Ecto neural progenitor cell (in vitro differentiated cells): ENCODE measurements around the gene APOB.

Experiments
- DNase-seq: peaks from one replicate; pipeline ENCODE4 v3.0.0-alpha.2; 2018; ENCODE audit warnings: low spot score

APOB gene

GRCh38 chr2:20977520-20978180 is 66.2 kb downstream of the APOB start:
- no peak for DNase-seq

DNA sequence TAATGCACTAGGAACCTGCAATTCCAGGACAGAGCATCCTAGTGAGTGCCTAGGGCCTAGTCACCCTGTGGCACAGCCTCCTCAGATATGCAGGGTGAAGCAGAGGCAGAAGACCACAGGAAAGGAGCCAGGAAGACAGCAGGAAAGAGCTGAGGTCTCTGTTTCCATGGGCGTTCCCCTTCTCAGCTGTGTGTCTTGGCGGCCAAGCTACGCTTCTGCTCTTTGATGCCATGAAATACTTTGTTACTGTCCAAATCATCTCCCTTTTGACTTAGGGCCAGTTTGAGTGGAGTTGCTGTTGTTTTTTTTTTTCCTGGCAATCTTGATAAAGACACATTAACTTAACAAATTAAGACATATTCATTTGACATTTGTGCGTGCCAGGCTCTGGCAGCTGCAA is 67.3 kb downstream of the APOB start:
- no peak for DNase-seq

DNA sequence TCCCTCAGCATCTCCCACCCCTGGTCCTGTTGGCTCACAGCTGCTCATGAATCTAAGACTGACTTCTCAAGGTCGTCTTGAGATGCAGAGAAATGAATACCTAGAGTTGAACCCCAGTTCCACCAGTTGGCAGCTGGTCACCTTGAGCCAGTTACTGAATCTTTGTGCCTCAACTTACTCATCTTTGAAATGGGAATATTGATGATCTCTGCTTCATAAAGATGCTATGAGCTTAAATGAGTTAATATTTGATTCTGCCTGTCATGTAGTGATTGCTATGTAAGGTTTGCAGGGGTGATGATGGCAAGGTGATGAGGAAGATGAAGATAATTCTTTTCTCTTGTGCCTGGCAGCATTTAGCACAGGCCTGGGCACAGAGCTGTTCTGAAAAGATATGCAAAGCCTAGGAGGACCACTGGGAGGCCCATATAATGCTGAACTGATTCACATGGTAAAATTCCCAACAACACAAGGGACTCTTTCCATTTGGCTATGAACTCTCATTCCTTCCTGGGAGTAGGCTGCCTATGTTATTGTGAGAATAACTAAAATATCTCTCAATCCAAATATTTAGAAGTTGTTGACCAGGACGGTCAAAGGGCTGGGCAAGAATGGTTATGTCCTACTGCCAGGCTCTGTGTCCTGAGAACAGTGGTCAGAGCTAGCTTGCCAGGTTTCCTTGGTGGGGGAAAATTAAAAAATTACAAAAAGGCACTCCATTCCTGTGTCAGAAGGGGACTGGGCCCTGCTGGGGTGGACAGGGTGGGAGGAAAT is 70.9 kb downstream of the APOB start:
- no peak for DNase-seq

DNA sequence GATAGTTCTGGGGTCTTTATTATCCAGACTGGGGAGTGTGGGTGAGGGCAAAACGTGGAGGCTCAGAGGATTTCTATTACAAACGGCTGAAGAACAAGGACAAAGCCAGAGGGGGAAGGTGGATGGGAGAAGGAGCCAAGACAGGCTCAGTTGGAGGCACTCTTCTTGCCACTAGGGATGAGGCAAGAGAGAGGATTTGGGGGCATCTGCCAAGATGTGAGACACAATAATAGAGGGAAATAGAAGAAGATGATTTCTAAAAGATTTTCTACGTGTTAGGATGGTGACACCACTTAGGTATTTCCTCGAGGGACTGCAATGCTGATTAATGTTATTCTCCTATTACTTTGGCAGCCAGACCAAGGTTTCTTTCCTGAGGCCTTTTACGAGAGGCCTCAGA is 71.8 kb downstream of the APOB start:
- no peak for DNase-seq

DNA sequence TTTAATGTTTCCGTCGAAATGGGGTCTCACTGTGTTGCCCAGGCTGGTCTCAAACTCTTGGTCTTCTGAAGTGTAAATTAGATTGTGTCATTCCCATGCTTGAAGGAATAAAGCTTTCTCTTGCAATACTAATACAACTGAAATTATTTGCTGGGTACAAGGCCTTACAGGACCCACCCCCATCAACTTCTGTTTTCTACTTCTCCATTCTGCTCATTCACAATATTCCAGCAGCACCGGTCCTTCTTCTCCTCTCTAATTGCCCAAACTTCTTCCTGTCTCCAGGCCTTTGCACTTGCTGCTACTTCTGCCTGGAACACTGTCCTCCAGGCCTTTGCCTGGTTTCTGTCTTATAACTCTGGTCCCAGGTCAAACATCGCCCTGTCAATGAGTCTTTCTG is 73.8 kb downstream of the APOB start:
- no peak for DNase-seq

DNA sequence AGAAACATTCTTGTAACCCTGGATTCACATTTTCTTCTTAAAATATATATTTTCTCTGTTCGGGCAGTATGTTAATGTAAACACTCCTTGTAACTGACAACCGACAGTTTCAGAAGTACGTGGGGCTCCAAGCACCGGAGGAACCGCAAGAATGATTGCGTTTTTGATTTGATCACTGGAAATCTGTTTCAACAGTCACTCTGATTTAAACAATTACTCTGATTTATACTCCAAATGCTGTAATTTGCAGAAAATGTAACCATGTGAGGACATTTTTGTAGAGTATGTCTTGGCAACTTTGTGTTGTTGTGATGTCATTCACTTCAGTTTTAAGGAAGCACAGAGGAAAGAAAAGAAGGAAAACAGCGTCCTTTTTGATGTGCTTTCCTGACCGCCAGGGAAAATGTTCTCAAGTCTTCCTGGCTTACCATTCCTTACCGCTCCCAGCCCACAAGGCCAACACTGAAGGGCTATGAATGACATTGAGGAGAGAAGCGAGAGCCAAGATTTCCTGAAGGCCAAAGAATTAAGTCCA is 77.7 kb downstream of the APOB start:
- no peak for DNase-seq

GRCh38 chr2:20965221-20965620 is 78.7 kb downstream of the APOB start:
- DNase-seq, result no peak

- no peak for DNase-seq
Observed at GRCh38 chr2:20963867-20964266, 80.0 kb downstream of the APOB start.

GRCh38 chr2:20962939-20963557 is 80.8 kb downstream of the APOB start:
- peak; percentile 82 for DNase-seq

- DNase-seq, result no peak
Observed at GRCh38 chr2:20961858-20962257, 82.0 kb downstream of the APOB start.

DNA sequence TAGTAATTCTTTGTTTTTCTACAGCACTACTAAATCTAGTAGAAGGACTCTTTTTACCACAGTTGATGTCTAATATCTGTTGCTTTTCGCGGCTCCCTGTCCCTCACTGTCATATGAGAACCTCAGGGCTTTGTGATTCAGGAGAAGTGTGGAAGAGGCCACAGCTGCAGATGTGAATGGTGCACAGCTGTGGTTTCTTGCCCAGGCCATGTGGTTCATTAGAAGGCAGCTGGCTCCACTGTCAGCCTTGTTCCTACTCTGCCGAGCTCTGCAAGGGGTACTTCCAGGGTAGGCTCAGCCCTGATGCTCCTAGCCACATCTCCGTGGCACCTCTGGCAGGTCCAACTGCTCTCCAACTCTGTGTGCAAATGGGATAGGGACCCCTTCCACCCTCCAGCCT is 83.9 kb downstream of the APOB start:
- no peak for DNase-seq

- no peak for DNase-seq
Observed at GRCh38 chr2:20959252-20959651, 84.6 kb downstream of the APOB start.

- no peak for DNase-seq
Observed at GRCh38 chr2:20957788-20958525, 85.9 kb downstream of the APOB start.

- DNase-seq, result no peak
Observed at GRCh38 chr2:20955277-20956026, 88.4 kb downstream of the APOB start.

- no peak for DNase-seq
Observed at GRCh38 chr2:20953146-20953824, 90.6 kb downstream of the APOB start.
